Astrocyte of the cerebellum (primary cell): ENCODE results near the gene QRFP.
A peak's percentile ranks its signal among the peaks of the same experiment; 100 is the strongest.

ENCODE experiments used
- DNase-seq: peaks from one replicate; pipeline ENCODE4 v3.0.0-alpha.2; 2011; ENCODE audit warnings: low read depth
- H3K4me3 ChIP-seq: 2 replicates; pipeline ENCODE4 v1.5.1; 2011; ENCODE audit warnings: mild to moderate bottlenecking, low read depth, low read length, moderate library complexity
- CTCF ChIP-seq: IDR thresholded peaks from 2 replicates; pipeline ENCODE4 v1.5.1; 2012; ENCODE audit warnings: low read length, low read depth, moderate library complexity, mild to moderate bottlenecking; ENCODE audit errors: missing control alignments
- in situ Hi-C: cut with HindIII; loops from 2 replicates; pipeline ENCODE4 v1.10.0; 2017; ENCODE audit warnings: low sequenced_read_pairs

The QRFP gene

GRCh38 chr9:130942084-130942483, 45.5 kb upstream of the QRFP start:
- DNase-seq: no peak
- TF ChIP-seq CTCF: no peak
- in situ Hi-C loops: no loop called here
- H3K4me3 ChIP-seq: no peak overlapping the region

- no peak overlapping the region for H3K4me3 ChIP-seq
- peak; percentile 87 for TF ChIP-seq CTCF
- DNase-seq: no peak
- in situ Hi-C loops: no loop called here
Measured at GRCh38 chr9:130940693-130941576, 44.3 kb upstream of the QRFP start.

GRCh38 chr9:130940027-130940549, 43.5 kb upstream of the QRFP start:
- in situ Hi-C loops: no loop called here
- H3K4me3 ChIP-seq: no peak overlapping the region

GRCh38 chr9:130939405-130940026, 42.9 kb upstream of the QRFP start:
- DNase-seq: no peak
- no peak for TF ChIP-seq CTCF

More at GRCh38 chr9:130940027-130940549, 43.5 kb upstream of the QRFP start:
- TF ChIP-seq CTCF: no peak
- DNase-seq: no peak

GRCh38 chr9:130938652-130939404, 42.2 kb upstream of the QRFP start, which contains the start of gene FIBCD1:
Gene FIBCD1, minus strand, starts transcription at chr9:130939247. Its CDS starts 640 bp downstream, at chr9:130938607.
- in situ Hi-C loops: no loop called here
- peak within 1 kb of the TSS; percentile 48 for H3K4me3 ChIP-seq
- TF ChIP-seq CTCF: peak; percentile 31
- no peak for DNase-seq

More at GRCh38 chr9:130939405-130940026, 42.9 kb upstream of the QRFP start:
- in situ Hi-C loops: no loop called here
- peak overlapping the region; percentile 48 for H3K4me3 ChIP-seq

GRCh38 chr9:130938184-130938651, 41.6 kb upstream of the QRFP start:
- TF ChIP-seq CTCF: no peak
- peak overlapping the region; percentile 48 for H3K4me3 ChIP-seq
- DNase-seq: no peak
- in situ Hi-C loops: no loop called here
